CMK (cell line): ENCODE data around the gene SEC16A.
A peak's percentile ranks its signal among the peaks of the same experiment; 100 is the strongest.
"Not testable (repeated sequence)": the region's sequence is repeated elsewhere in the genome, so short reads cannot be mapped to it uniquely, and the experiment has no call there.

Source experiments
- DNase-seq: peaks from one replicate; pipeline ENCODE4 v3.0.0-alpha.2; 2010; ENCODE audit warnings: low read depth

SEC16A gene

DNA sequence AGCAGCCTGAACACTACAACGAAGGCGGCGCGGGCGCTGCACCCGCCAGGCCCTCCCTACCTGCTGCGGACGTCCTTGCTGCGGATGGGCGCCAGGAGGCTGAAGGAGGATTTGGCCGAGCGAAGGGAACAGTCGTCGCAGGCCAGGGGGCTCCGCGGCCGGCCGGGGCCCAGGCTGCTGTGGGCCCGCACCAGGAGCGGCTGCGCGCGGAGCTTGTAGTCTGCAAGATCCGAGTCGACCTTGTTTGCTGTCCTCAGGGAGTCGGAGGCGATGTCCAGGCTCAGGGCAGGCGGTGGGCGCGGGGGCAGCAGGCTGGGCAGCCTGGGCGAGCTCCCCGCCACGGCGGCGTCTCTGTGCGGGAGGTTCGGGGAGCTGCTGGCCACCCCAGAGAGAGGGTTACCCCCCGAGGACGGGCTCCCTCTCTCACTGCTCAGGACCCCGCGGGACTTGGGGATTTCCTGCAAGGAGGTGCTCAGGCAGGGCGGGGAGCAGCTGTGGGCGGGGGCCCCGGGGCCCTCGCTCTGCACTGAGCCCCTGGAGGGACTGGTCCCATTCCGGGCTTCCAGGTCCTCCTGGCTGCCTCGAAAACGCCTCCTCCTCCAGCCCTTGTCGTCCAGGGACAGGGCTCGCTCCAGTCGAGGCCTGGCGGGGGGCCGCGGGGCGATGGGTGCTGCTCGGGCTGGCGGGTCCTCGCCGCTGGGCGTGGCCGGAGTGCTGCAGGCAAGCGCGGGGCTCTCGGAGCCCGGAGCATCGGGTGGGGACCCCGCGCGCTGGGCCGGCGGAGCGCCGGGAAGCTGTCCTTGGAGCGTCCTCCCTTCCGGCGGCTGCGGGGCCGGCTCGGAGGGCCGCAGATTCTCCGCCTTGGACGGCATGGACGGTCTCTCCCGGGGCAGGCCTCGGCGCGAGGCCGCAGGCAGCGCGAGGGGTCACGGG, 44.0 kb downstream of the SEC16A start:
- DNase-seq, result peak; percentile 12

DNA sequence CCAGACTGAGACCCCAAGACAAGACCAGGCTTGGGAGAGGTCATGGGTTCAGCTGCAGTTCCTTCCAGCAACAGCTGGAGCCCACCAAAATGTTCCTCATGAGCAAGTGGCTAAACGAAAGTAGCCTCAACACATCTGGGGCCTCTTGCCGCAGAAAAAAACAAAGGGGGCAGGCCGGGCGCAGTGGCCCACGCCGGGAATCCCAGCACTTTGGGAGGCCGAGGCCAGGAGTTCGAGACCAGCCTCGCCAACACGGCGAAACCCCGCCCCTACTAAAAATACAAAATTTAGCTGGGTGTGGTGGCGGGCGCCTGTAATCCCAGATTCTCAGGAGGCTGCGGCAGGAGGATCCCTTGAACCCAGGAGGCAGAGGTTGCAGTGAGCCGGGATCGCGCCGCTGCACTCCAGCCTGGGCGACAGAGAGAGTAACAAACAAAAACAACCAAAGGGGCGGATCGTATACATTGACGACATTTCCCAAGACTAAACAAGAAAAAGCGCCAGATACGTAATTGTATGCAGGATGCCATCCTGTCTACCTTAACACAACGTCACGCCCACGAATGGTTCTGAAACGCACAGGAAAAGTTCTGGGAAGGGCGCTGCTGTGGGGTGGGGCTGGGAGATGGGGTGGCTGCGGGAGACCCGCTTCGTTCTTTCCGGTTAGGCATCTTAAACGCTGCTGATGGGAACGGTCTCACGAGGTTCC, 44.8 kb downstream of the SEC16A start:
- DNase-seq, result no peak

DNA sequence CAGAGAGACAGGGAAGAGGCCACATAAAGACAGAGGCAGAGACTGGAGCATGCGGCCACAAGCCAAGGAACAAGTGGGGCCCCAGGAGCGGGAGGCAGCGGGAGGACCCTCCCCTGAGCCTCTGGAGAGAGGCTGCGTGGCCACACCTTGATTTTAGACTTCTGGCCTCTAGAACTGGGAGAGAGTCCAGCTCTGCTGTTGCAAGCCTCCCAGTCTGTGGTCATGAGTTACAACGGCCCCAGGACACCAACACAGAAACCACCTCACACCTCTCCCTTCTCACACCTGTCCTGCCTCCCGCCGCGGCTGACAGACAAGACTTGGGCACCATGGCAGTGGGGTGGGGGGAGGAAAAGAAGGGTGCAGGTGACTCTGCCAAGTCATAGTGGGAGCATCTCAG, 45.4 kb downstream of the SEC16A start:
- no peak for DNase-seq

DNA sequence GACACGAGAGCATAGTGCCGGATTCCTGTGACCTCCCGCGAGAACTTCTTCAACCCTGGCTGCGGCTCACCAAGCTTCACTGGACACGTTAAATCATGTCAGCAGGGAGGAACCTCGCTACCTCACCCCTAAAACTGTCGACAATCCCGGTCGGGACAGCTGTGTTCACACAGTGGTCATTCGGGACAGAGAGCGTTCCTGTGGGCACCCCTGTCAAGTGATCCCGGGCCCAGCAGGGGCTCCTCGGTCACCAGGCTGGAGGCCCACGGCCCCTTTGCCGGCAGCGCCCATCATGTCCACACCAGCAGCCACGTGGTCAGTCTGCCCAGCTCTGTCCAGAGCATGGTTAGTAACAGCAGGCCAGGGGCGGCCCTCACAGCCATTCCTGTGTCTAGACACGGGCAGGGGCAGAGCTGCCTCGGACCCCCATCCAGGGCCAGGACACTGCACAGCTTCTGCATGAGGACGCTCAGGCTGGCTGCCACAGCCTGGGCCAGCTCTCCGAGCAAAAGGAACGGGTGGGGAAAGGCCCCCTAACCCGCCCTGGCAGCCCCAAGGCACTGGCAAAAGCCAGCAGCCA, 46.7 kb downstream of the SEC16A start:
- no peak for DNase-seq

DNA sequence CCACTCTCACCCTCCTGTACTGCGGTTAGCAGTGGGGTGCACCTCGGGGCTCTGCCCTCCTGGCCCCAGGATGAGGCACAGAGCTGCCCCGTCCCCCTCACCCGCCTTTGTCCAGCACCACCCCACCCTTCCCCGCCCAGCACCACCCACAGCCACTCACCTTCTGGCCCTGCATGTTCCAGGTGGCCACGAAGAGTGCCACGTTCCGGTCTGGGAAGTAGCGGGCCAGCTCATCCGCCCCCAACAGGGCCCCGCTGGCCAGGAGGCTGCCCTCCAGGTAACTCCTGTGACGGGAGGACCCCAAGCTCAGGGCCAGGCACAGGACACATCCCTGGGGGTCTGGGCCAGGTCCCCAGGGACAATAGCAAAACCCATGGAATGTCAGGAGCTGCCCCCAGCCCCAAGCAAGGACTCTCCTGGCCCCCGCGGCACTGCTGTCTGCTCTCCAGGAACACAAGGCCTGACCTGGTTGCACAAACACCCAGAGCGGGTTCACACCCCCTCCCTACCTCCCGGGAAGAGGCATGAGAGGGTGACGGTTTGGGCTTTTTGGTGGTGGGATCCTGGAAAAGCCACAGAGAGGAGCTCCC, 48.2 kb downstream of the SEC16A start:
- DNase-seq, result no peak

DNA sequence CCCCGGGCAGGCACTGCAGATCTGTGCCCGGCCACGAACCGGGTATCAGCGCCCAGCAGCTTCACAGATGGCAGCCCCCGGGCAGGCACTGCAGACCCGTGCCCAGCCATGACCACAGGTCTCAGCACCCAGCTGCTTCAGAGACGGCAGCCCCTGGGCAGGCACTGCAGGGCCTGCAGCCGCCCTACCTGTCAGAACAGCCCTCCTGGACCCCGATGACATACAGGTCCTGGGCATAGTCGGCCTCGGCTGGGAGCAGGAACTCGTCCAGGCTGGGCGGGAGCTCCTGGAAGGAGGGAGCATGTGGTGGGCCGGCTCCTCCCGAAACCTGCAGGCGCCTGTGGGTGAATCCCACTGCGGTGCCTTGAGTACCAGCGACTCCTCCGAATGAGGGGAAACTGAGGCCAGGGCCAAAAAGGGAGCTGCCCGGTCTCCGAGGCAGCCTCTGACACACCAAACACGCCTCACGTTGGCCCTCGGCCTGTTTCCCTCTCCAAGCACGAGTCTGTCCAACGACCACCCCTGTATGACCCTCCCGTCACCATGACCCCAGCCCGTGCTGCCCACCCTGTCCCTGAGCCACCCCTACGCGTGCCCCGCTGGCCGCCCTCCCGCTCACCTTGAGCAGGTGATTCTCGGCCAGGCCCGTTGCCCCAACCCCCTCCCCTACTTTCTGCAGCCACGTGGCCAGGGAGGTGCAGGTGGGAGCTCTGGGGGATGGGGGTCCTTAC, 48.8 kb downstream of the SEC16A start:
- no peak for DNase-seq

DNA sequence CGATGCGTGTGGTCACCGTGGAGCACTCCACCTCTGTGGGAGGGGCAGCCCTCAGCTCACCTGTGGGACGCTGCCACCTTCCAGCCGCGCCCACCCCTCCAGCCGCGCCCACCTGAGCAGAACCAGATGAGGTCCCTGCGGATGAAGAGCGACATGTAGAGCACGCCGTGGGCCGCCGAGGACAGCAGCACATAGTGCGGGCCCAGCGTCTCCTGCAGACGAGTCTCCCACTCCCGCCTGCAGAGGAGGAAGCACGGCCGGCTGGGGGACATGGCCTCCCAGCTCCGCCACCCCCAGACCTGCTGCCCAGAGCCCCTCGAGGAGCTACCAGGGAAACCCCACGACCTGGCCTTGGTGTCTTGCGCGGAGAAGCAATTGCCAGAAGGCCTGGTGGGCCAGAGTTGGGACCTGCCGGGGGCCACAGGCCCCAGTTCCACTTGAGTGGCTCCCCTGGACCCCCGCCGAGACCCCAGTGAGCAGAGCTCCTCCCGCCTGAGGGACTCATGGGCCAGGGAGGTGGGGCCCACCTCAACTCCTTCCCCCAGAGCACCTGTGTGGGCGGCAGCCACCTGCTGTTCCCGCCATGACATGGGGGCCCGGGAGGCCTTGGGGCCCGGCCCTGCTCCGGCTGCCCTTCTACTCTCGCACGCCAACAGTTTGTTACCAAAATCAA, 49.7 kb downstream of the SEC16A start:
- DNase-seq, result no peak

DNA sequence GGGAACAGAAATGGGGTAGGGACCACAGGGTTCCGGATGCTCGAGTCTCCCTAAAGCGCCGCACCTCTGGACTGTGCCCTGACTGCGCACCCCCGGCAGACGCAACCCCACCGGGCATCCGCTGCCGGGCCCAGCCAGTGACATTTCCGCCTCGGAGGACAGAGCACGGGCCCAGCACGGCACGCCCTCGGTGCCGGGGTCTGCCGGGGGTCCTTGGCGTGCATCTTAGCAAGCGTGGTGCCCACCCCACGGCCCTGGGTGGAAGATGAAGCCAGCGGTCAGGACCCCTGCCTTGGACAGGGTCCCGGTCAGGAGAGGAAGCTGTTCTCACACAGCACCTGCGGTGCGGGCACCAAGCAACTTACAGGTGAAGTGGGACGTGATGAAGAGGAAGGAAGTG, 50.2 kb downstream of the SEC16A start:
- no peak for DNase-seq

DNA sequence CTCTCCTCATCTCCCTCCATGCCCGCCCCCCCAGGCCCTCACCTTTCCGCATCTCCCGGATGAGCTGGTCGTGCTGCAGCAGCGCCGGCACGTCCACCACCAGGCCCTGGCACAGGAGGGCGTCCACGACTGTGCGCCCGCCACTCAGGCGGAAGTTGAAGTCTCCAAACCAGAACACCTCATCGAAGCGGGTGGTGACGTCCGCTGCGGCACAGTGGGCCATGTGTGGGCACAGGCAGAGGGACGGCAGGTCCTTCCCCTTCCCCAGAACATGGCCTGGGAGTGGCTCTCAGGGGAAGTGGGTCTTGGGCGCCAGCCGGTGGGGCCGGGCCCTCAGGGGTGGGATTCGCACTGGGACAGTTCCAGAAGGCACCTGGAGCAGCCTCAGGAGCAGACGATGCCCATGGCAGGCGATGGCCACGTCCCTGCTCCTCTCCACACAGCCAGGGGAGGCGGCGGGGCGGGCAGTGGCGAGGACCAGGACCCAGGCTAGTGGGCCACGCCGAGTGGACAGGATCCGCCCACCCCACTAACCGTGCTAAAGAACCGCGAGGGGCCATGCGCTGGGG, 51.0 kb downstream of the SEC16A start:
- DNase-seq, result no peak

DNA sequence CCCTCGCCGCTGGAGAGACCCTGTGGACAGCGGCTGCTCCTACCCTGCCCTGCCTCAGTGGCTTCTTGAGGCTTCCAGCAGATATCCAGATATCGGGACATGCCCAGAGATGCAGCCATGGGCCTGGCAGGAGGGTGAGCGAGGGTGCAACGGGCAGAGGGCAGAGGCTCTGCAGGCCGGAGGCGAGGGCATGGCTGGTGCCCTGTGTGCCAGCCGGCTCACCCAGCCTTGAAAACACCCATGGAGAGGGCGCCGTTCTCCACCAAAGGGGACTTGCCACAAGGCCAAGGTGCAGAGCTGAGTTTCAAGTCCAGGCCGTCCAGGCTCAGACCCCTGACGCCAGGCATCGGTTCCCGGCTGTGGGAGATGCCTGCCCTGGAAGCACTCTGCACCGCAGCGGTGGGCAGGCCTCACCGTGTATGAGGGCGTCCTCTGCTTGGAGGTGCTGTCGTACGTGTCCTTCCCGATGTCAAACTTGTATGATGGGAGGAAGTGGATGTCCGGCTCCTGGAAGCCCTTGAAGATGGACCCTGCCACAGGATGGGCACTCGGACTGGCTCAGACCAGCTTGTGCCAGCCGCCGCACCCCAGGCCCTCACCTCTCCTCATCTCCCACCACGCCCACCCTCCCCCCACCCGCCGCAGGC, 52.1 kb downstream of the SEC16A start:
- DNase-seq, result no peak

DNA sequence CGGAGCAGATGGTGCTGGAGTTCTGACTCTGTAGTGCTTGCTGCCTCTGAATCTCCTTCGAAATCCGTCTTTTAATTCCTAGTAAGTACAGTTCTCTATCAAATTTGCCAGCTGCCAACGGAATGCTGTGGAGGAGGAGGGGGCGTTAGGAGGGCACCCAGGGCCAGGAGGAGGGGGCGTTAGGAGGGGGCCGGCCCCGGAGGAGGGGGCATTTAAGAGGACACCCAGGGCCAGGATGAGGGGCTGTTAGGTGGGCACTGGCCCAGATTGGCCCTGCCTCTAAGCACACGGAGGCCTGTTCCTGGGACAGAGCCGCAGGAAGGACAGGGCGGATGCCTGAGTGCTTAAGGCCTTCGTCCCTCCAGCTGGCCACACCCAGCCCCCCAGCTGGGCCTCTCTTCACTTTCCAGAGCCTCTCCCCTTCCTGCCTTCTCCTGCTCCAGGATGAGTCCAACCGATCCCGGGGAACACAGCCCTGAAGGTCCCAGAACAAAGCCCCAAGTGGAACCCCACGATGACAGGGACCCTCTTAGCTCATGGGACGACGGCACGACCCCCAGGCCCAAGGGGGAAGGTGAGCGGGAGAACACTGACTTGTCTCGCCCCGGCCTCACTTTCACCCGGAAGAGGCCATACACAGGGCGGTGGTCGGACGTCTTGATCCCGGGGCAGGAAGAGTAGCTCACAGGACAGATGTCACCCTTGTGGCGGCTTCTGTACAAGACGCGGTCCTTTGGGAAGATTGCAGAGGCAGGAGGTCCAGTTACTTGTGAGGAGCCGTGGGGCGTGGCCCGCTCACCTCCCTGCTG, 53.0 kb downstream of the SEC16A start:
- no peak for DNase-seq

DNA sequence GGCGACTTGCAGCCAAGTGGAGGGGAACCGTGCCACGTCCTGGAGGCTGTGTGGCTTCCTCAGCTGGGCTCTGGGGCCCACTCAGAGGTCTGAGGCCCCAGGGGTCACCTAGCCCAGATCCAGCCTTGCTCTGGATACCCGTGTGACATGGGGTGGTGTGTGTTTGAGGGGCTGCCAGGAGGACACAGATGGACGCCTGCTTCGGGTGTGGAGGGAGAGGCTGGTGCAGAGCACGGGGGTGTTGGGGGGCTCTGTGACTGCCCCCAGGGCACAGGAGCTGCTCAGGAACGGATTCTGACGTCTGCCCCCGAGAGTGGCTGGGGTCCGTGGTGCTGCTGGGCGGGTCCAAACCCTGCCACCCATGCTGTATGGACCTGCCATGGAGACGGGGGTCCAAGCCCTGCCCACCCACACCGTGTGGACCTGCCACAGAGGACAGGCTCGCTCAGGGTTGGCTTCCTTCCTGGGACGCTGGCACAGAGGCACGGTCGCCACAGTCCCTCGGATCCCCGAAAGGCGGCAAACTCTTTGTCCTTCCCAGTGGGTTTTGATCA, 53.7 kb downstream of the SEC16A start:
- DNase-seq, result no peak

DNA sequence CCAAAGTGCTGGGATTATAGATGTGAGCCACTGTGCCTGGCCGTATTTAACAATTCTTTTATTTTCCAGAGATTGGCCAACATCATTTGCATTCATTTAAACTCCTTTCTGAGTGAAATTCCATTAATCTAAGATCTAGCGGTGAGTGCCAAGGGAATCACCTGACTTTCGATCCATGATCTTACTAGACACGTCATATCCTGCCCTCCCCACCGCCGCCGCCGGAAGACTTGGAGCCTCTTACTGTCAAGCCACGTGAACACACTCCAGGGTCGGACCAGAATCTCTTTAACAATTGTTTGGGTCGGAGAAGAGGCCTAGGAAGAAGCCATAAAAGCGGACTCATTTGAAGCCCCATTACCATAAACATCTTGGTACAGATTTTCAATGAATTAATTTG, 56.1 kb downstream of the SEC16A start:
- no peak for DNase-seq

DNA sequence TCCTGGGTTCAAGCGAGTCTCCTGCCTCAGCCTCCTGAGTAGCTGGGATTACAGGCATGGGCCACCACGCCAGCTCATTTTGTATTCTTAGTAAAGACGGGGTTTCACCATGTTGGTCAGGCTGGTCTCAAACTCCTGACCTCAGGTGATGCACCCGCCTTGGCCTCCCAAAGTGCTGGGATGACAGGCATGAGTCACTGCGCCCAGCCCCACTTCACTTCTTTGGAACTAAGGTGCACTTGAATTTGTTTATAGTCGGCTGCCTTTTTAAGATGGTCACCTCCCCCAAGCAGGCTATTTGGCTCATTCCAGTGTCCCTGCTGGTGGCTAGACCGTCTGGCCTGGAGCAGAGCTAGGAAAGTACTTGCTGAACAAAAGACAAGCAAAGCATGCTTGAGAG, 57.5 kb downstream of the SEC16A start:
- DNase-seq, result not testable (repeated sequence)

DNA sequence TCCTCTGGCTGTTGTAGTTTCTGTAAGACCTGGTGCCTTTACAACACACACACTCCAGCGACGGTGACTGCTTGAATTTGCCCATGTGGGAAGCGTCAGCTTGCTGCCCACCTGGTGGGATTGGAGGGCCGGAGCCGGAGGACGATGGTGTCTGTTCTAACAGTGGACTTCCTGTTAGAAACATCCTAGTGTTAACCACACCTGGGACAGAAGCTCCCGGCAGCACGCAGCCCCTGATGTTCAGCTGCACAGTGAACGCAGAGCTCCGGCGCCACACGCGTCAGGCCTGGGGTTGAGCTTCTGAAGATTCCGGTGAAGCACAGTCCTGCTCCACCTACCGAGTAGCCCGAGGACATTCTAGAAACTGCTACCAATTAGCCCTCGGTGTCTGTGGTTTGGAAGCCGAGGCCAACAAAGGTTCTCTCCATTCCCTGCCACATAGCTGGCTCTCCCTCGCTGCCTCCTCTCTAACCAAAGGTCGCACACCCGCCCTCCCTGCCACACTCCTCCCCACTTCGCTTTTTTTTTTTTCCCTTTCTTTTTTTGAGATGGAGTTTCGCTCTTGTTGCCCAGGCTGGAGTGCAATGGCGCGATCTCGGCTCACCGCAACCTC, 58.0 kb downstream of the SEC16A start:
- DNase-seq, result no peak

DNA sequence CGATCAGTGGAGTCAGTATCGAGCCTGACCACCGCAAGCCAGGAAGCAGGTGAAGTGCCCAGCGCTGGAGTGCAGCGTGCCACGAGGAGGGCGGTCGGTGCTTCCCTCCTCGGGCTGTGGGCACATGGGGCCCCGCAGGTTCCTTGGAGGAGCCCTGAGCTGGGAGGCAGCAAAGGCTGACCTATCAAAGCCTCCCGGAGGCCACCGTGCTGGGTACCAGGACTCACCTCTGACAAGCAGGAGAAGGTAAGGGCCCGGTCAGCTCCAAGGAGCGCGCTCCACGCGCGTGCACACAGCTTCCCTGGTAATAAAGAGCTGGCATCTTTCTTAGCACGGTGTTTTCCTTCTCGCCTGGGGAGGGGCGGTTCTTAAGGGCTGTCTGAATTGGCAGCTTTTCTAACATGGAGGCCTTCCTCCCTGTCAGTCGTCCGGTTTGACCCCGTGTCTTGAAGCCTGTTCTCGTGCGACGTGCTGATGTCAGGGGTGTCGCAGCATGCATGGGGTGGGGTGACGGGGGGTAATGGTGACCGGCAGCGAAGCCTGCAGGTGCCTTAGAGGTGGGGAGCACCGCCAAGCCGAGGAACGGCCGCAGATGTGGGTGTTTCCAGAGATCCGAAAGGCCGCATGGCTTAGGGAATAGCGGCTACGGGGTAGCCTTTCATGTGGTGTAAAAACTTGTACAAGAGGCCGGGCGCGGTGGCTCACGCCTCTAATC, 59.3 kb downstream of the SEC16A start:
- no peak for DNase-seq

DNA sequence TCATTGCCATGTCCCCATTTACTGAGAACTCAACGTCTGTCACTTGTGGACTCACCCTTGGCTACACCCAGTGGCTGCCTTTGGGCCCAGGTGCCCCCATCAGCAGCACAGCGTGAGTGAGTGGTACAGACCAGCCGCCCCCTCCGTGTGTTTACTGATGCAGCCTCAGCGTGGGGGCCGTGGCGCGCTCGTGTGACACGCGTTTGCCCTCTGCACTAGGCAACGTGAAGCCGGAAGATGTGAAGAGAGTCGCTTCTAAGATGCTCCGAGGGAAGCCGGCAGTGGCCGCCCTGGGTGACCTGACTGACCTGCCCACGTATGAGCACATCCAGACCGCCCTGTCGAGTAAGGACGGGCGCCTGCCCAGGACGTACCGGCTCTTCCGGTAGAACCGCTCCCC, 60.0 kb downstream of the SEC16A start:
- no peak for DNase-seq

DNA sequence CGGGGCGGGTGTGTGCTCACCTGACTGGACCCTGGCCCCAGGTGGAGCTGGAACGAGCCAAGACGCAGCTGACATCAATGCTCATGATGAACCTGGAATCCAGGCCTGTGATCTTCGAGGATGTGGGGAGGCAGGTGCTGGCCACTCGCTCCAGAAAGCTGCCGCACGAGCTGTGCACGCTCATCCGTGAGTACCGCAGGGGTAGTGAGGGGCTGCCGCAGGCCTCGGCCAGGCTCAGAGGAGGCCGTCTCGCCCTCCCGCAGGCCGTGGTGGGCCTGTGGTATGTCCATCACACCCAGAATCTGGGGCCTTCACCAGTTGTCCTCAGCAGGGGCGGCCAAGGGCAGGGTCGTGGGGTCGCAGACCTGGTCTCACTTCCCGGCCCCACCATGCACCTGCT, 61.0 kb downstream of the SEC16A start:
- no peak for DNase-seq
